Lung (tissue), 12 donors: ENCODE results near the gene TENT4A. TPM values are rescaled to one million over a fixed set of nuclear protein-coding genes. Genes with fewer than 3 reads are reported as not detected.

ENCODE experiments used
- ATAC-seq: fragments of 200-7000 bp; cut with Tn5 transposase; one replicate; pipeline ENCODE4 v1.9.1; 2020; ENCODE audit warnings: moderate number of reproducible peaks; ENCODE audit not compliant: insufficient read depth, low FRiP score
- DNase-seq, 3 donors: peaks; one replicate each; pipeline ENCODE4 v3.0.0-alpha.2; 2013 to 2017
- H3K27ac ChIP-seq, 2 donors: one replicate each; pipeline ENCODE4 v1.5.1; 2013; ENCODE audit warnings: mild to moderate bottlenecking in 2 of 2, moderate library complexity in 2 of 2, control low read depth in 1 of 2, inconsistent platforms in 1 of 2, low read depth in 1 of 2, low read length in 1 of 2
- H3K27me3 ChIP-seq, 3 donors: one replicate each; pipeline ENCODE4 v1.5.1; 2013; ENCODE audit warnings: low read length in 2 of 3; ENCODE audit not compliant: control insufficient read depth in 3 of 3, insufficient read depth in 3 of 3
- H3K36me3 ChIP-seq, 4 donors: one replicate each; pipeline ENCODE4 v1.5.1; 2013; ENCODE audit warnings: low read length in 4 of 4, mild to moderate bottlenecking in 1 of 4, moderate library complexity in 1 of 4; ENCODE audit not compliant: control insufficient read depth in 4 of 4, insufficient read depth in 4 of 4
- H3K4me1 ChIP-seq, 5 donors: one replicate each; pipeline ENCODE4 v1.5.1; 2013; ENCODE audit warnings: low read length in 5 of 5, mild to moderate bottlenecking in 2 of 5, moderate library complexity in 1 of 5; ENCODE audit not compliant: control insufficient read depth in 5 of 5, insufficient read depth in 5 of 5
- H3K4me3 ChIP-seq: one replicate; pipeline ENCODE4 v1.5.1; 2013; ENCODE audit warnings: mild to moderate bottlenecking, control low read depth, moderate library complexity
- H3K9ac ChIP-seq, 2 donors: one replicate each; pipeline ENCODE4 v1.5.1; 2013; ENCODE audit warnings: low read length in 2 of 2, control low read depth in 1 of 2; ENCODE audit not compliant: insufficient read depth in 1 of 2
- H3K9me3 ChIP-seq, 4 donors: one replicate each; pipeline ENCODE4 v1.5.1; 2013; ENCODE audit warnings: low read length in 3 of 4, mild to moderate bottlenecking in 1 of 4, moderate library complexity in 1 of 4; ENCODE audit not compliant: control insufficient read depth in 4 of 4, insufficient read depth in 3 of 4
- CTCF ChIP-seq: IDR thresholded peaks from 2 replicates; pipeline ENCODE4 v1.5.1; 2012; ENCODE audit warnings: mild to moderate bottlenecking; ENCODE audit errors: control extremely low read depth, extremely low read depth
- WGBS, 2 donors: extraction: QIAGEN DNeasy Blood & Tissue Kit; methylation state at CpG; one replicate each; pipeline ENCODE4 v1.1.7; 2013; 5-methylcytosine and 5-hydroxymethylcytosine counted together
- polyA plus RNA-seq, 2 donors: library from polyadenylated mRNA; stranded (reverse); fragments of 200-250 nt; gene quantifications; one replicate each; pipeline ENCODE4 v1.2.1, GENCODE V29; 2013
- total RNA-seq, 2 donors: library from RNA; depleted of rRNA in 1 of 2; stranded (reverse); fragments of >200 nt in 1 of 2; gene quantifications; one replicate each; pipeline ENCODE4 v1.2.1, GENCODE V29; 2014 to 2021
- donor health status: control.
- donor health status: control.
- donor health status: Bipolar disorder and iron deficiency.
- donor health status: healthy.
- donor health status: DM: yes; HTN: yes; CAD: no.

The TENT4A gene
- total and polyA plus RNA-seq, 4 donors = 9.4 to 46.9 (median 17.3) TPM

- DNase-seq (no peak), ATAC-seq (no peak)
- no peak overlapping the region for H3K4me3 ChIP-seq
- no peak for TF ChIP-seq CTCF
- no peaks in the 10 kb centered on the region for H3K27me3 ChIP-seq
- WGBS, 2 donors = 76 to 82% methylated on average over 7 of the region's 7 CpGs
- peaks cover 0 to 13% (median 0%) of the 10 kb centered on the region in 5 donors for H3K4me1 ChIP-seq
- no peaks in the 10 kb centered on the region for H3K36me3 ChIP-seq
- no peak overlapping the region for H3K27ac ChIP-seq
- no peak overlapping the region for H3K9ac ChIP-seq
- H3K9me3 ChIP-seq = peaks cover 0 to 5% (median 2%) of the 10 kb centered on the region in 4 donors
These were observed 90.8 kb downstream of the TENT4A start for GRCh38 chr5:6803981-6804550.

GRCh38 chr5:6804766-6805501 is 91.7 kb downstream of the TENT4A start:
- Histone ChIP-seq H3K4me3 (no peak overlapping the region), H3K27ac (no peak overlapping the region), H3K9me3 (peaks cover 0 to 5% (median 2%) of the 10 kb centered on the region in 4 donors), H3K27me3 (no peaks in the 10 kb centered on the region), H3K9ac (no peak overlapping the region), H3K36me3 (no peaks in the 10 kb centered on the region), H3K4me1 (peaks cover 0 to 13% (median 0%) of the 10 kb centered on the region in 5 donors)
- 55 to 84% methylated on average over 4 to 5 of the region's 5 CpGs for WGBS, 2 donors
- peak in 2 of 3 donors; percentile 59 to 63 for DNase-seq
- ATAC-seq = no peak
- no peak for TF ChIP-seq CTCF

GRCh38 chr5:6805841-6806240 is 92.6 kb downstream of the TENT4A start:
- H3K27ac ChIP-seq = no peak overlapping the region
- no peak for TF ChIP-seq CTCF
- DNase-seq = peak in 2 of 3 donors; percentile 19 to 53
- peaks cover 0 to 13% (median 0%) of the 10 kb centered on the region in 5 donors for H3K4me1 ChIP-seq
- H3K4me3 ChIP-seq = no peak overlapping the region
- H3K27me3 ChIP-seq = no peaks in the 10 kb centered on the region
- H3K9me3 ChIP-seq = peaks cover 0 to 5% (median 2%) of the 10 kb centered on the region in 4 donors
- no peak overlapping the region for H3K9ac ChIP-seq
- peak; percentile 21 for ATAC-seq
- H3K36me3 ChIP-seq = no peaks in the 10 kb centered on the region
- WGBS, 2 donors = 78 to 86% methylated on average over 2 of the region's 2 CpGs

Other genes starting within 250 kb of the TENT4A start
- gene NSUN2, start 80.4 kb upstream of the TENT4A start, total RNA-seq = 10 to 100 TPM; 43.8 to 52.7 TPM
- gene NSUN2, start 80.4 kb upstream of the TENT4A start, polyA plus RNA-seq = 10 to 100 TPM; 36.6 to 44.3 TPM
- 10 to 100 TPM in 1 of 2 donors, 1 to 10 TPM in 1; 5.5 to 14.4 TPM for gene SRD5A1, start 80.0 kb upstream of the TENT4A start, total RNA-seq
- gene SRD5A1, start 80.0 kb upstream of the TENT4A start, polyA plus RNA-seq = 1 to 10 TPM; 2.6 to 9.2 TPM